MCF 10A (cell line): Measurements from ENCODE around the gene WWTR1. TPM values are rescaled to one million over a fixed set of nuclear protein-coding genes. Genes with fewer than 3 reads are reported as not detected.

Experiments used
- BruUV-seq: library from RNA; stranded (reverse); fragments of 400-500 nt; replicated peaks from 2 replicates; lab custom pipeline; 2021; lab: Mats Ljungman, UMichigan
- CTCF ChIA-PET: fragments of 300-600 bp; sonication (Branson Sonifier 250); formaldehyde crosslinking; extraction: SDS; loops from one replicate; lab custom pipeline; 2021; ENCODE audit warnings: antibody characterized with exemption, inconsistent platforms; lab: Yijun Ruan, JAX
- POLR2A ChIA-PET: fragments of 300-600, 350-650 bp; sonication (Branson Sonifier 250); formaldehyde crosslinking; extraction: SDS; loops from one replicate; lab custom pipeline; 2020; ENCODE audit warnings: antibody characterized with exemption, inconsistent platforms; lab: Yijun Ruan, JAX
- DNase-seq: peaks from one replicate; pipeline ENCODE4 v3.0.0-alpha.2; 2018; ENCODE audit not compliant: unreplicated experiment
- H3K27ac Mint-ChIP-seq: one replicate; pipeline ENCODE4 v1.8.0; 2022; ENCODE audit warnings: mild to moderate bottlenecking, low read depth, mixed read lengths; ENCODE audit not compliant: unreplicated experiment
- H3K27me3 Mint-ChIP-seq: one replicate; pipeline ENCODE4 v1.8.0; 2022; ENCODE audit warnings: mixed read lengths; ENCODE audit not compliant: insufficient read depth, unreplicated experiment
- H3K36me3 Mint-ChIP-seq: one replicate; pipeline ENCODE4 v1.8.0; 2022; ENCODE audit warnings: mild to moderate bottlenecking, moderate library complexity, mixed read lengths; ENCODE audit not compliant: insufficient read depth, unreplicated experiment
- H3K4me1 Mint-ChIP-seq: one replicate; pipeline ENCODE4 v1.8.0; 2022; ENCODE audit warnings: mixed read lengths; ENCODE audit not compliant: insufficient read depth, unreplicated experiment
- H3K4me3 Mint-ChIP-seq: one replicate; pipeline ENCODE4 v1.8.0; 2022; ENCODE audit warnings: mild to moderate bottlenecking, moderate library complexity, mixed read lengths; ENCODE audit not compliant: unreplicated experiment
- H3K9me3 Mint-ChIP-seq: one replicate; pipeline ENCODE4 v1.8.0; 2022; ENCODE audit warnings: mixed read lengths; ENCODE audit not compliant: unreplicated experiment
- intact Hi-C: fragments of 100-400 bp; cut with micrococcal nuclease; formaldehyde crosslinking; loops from 2 replicates; pipeline ENCODE4 v1.14.1; 2022
- total RNA-seq: library from RNA; stranded (reverse); gene quantifications from 2 replicates; pipeline ENCODE4 v1.2.3, GENCODE V29; 2022
- TF ChIP-seq, protein P1 (sequence below): fragments of 200-600 bp; IDR thresholded peaks from one replicate; pipeline ENCODE4 v1.8.0; 2022; ENCODE audit warnings: antibody characterized with exemption, mild to moderate bottlenecking; ENCODE audit not compliant: unreplicated experiment

The WWTR1 gene
- total RNA-seq, 1 experiment from 2014 or later: 52.9 TPM

DNA sequence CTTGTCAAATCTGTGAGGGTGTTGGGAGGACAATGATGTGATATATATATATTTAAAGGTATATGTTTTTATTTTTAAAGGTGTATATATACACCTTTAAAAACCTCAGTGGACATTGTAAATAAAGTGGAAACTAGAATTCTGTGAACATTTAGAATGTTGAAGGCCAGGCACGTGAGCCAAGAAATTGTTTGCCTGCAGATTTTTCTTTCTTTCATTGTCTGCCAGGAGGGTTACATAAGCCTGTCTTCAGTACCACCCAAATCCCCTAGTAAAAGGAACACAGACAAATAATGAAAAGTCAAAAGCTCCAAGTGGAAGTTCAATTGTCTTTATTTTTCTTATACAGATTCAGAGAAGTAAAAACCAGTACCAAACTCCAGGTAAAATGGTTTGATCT lies 140.9 kb downstream of the WWTR1 start:
- CTCF ChIA-PET: interaction anchor here (0.7 to 0.9 kb wide), 3 partner anchors 22 to 263 kb away, joined by 3 read pairs; no protein-coding TSS in a partner anchor
- Mint-ChIP-seq H3K4me3 (no peak overlapping the region), H3K4me1 (peaks cover 9% of the 10 kb centered on the region), H3K36me3 (peaks cover 15% of the 10 kb centered on the region), H3K27ac (no peak overlapping the region), H3K9me3 (no peaks in the 10 kb centered on the region), H3K27me3 (no peaks in the 10 kb centered on the region)
- POLR2A ChIA-PET: interaction anchor here (1.2 kb wide), 1 partner anchor 234 kb away, joined by 3 read pairs; no protein-coding TSS in a partner anchor
- BruUV-seq: no TSS peak
- TF ChIP-seq, protein P1, sequence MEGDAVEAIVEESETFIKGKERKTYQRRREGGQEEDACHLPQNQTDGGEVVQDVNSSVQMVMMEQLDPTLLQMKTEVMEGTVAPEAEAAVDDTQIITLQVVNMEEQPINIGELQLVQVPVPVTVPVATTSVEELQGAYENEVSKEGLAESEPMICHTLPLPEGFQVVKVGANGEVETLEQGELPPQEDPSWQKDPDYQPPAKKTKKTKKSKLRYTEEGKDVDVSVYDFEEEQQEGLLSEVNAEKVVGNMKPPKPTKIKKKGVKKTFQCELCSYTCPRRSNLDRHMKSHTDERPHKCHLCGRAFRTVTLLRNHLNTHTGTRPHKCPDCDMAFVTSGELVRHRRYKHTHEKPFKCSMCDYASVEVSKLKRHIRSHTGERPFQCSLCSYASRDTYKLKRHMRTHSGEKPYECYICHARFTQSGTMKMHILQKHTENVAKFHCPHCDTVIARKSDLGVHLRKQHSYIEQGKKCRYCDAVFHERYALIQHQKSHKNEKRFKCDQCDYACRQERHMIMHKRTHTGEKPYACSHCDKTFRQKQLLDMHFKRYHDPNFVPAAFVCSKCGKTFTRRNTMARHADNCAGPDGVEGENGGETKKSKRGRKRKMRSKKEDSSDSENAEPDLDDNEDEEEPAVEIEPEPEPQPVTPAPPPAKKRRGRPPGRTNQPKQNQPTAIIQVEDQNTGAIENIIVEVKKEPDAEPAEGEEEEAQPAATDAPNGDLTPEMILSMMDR: no peak
- intact Hi-C loops: no loop called here
- DNase-seq: no peak

DNA sequence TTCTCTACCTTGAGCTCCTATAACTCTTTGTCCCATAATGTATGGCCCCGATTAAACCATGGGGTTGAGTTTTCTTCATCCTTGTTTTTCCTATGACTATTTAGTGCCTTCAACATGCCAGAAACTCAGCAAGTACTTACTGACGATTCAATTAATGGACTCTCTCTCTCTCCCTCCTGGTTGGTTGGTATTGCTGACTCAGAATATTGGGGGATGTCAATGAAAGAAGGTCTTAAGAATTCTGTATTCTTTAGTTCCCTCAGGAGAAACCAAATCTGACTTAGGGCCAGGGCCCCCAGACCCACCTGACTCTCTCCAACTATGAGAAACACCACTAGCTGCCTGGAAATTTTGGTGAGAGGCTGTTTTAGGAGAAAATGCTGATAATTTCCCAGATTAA lies 142.6 kb downstream of the WWTR1 start:
- no peaks in the 10 kb centered on the region for H3K27me3 Mint-ChIP-seq
- no peak overlapping the region for H3K27ac Mint-ChIP-seq
- no peak for DNase-seq
- no peaks in the 10 kb centered on the region for H3K9me3 Mint-ChIP-seq
- peaks cover 6% of the 10 kb centered on the region for H3K36me3 Mint-ChIP-seq
- CTCF ChIA-PET: interaction anchor here (0.7 to 4.2 kb wide), 6 partner anchors 16 to 293 kb away, joined by 3 to 45 read pairs (median 11); no protein-coding TSS in a partner anchor
- intact Hi-C loops: no loop called here
- H3K4me3 Mint-ChIP-seq: no peak overlapping the region
- TF ChIP-seq, protein P1: no peak
- H3K4me1 Mint-ChIP-seq: peaks cover 9% of the 10 kb centered on the region
- POLR2A ChIA-PET: no interaction called here
- no TSS peak for BruUV-seq

DNA sequence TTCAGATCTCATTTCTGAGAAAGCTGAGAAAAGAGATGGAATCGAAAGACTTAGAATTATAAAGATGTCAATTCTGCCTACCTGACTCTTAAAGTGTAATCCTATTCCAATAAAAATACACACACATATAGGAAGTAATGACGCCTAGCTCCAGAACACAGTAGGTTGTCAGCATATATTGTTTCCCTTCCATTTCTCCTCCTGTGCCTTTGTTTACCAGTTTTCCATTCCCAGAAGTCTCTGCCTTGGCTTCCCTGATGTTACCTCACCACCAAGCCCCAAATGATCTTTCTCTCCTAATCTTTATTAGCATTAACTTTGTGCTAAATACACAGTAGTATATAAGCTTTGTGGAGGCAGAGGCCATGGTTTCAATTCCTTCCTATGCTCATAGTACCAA lies 143.4 kb downstream of the WWTR1 start:
- TF ChIP-seq, protein P1: no peak
- ChIA-PET POLR2A (interaction anchor here (1.3 kb wide), 1 partner anchor 143 kb away, joined by 3 read pairs; the partner anchor contains the start of gene WWTR1), CTCF (interaction anchor here (0.6 to 4.2 kb wide), 13 partner anchors 13 to 294 kb away, joined by 3 to 45 read pairs (median 4); partner anchors contain the start of gene WWTR1)
- no TSS peak for BruUV-seq
- H3K36me3 Mint-ChIP-seq: peaks cover 7% of the 10 kb centered on the region
- no peak overlapping the region for H3K27ac Mint-ChIP-seq
- H3K4me3 Mint-ChIP-seq: no peak overlapping the region
- H3K9me3 Mint-ChIP-seq: no peaks in the 10 kb centered on the region
- DNase-seq: no peak
- peaks cover 9% of the 10 kb centered on the region for H3K4me1 Mint-ChIP-seq
- intact Hi-C loops: loop anchor here (5.0 kb wide), 1 partner anchor 143 kb away; the partner anchor contains the start of gene WWTR1
- H3K27me3 Mint-ChIP-seq: no peaks in the 10 kb centered on the region

DNA sequence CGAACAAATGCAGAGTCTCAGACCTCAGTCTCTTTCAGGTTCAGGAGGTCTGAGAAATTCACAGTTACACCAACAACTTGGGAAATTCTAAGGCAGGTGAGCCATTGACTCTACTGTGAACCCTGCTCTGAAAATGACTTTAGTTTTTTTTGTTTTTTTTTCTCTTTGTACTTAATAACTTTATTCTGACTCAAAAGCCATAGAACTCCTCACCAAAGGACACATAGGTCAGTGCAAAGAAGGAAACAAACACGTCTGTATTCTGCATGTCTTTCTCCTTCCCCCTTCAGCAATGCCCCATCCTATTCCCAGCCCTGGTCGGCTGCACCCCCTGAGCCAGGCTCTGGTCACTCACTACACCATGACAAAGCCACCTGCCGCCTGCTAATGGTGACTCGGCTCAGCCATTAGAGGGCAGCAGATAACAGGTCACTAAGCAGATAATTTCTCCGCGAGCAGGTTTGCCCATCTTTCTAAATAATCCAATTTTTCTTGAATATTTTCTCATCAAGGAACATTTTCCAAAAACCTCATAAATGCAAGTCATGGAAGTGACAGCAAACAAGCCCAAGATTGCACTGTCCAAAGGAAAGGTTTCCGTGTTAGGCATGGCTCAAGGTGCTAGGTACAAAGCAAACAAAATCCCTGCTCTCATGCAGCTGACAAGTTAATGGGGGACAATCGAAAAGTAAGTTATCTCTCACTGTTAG lies 145.6 kb downstream of the WWTR1 start:
- no TSS peak for BruUV-seq
- Mint-ChIP-seq H3K4me1 (peaks cover 19% of the 10 kb centered on the region), H3K4me3 (no peak overlapping the region), H3K9me3 (no peaks in the 10 kb centered on the region), H3K36me3 (peaks cover 8% of the 10 kb centered on the region), H3K27me3 (no peaks in the 10 kb centered on the region), H3K27ac (no peak overlapping the region)
- intact Hi-C loops: loop anchor here (1.0 to 5.0 kb wide), 5 partner anchors 145 to 296 kb away; partner anchors contain the start of genes COMMD2 and WWTR1
- TF ChIP-seq, protein P1: peak; percentile 61
- POLR2A ChIA-PET: interaction anchor here (0.8 to 1.0 kb wide), 4 partner anchors 29 to 297 kb away, joined by 3 read pairs; no protein-coding TSS in a partner anchor
- CTCF ChIA-PET: interaction anchor here (0.5 to 4.2 kb wide), 38 partner anchors 8 to 371 kb away, joined by 3 to 45 read pairs (median 4); partner anchors contain the start of gene WWTR1
- DNase-seq: peak; percentile 67
